Stimulated activated CD8-positive, alpha-beta memory T cell treated with anti-CD3 and anti-CD28 coated beads, Interleukin-4, amount 100 ng/mL, for 1 hour (primary cell): Measurements from ENCODE around the gene CCSER1.

Experiments
- DNase-seq, 2 donors: peaks; one replicate each; pipeline ENCODE4 v3.0.0-alpha.2; 2020; ENCODE audit warnings: low read depth in 2 of 2, low spot score in 1 of 2

CCSER1 gene

GRCh38 chr4:90127223-90127705, at the start of gene CCSER1:
Gene CCSER1, plus strand, starts transcription at chr4:90127394.
- no peak for DNase-seq

- DNase-seq = no peak
These were observed 48.8 kb upstream of the CCSER1 start for GRCh38 chr4:90078440-90078839.

- DNase-seq = no peak
These were observed 47.1 kb upstream of the CCSER1 start for GRCh38 chr4:90080116-90080515.

GRCh38 chr4:90081432-90082144, 45.6 kb upstream of the CCSER1 start:
- no peak for DNase-seq

- DNase-seq = no peak
These were observed 44.7 kb upstream of the CCSER1 start for GRCh38 chr4:90082449-90082848.

GRCh38 chr4:90084277-90084966, 42.8 kb upstream of the CCSER1 start:
- no peak for DNase-seq

- no peak for DNase-seq
These were observed 42.3 kb upstream of the CCSER1 start for GRCh38 chr4:90084967-90085295.

GRCh38 chr4:90093526-90093925, 33.7 kb upstream of the CCSER1 start:
- no peak for DNase-seq

GRCh38 chr4:90095000-90095399, 32.2 kb upstream of the CCSER1 start:
- no peak for DNase-seq

GRCh38 chr4:90099812-90100211, 27.4 kb upstream of the CCSER1 start:
- DNase-seq = no peak

- no peak for DNase-seq
These were observed 23.2 kb upstream of the CCSER1 start for GRCh38 chr4:90103991-90104390.

GRCh38 chr4:90105274-90105673, 21.9 kb upstream of the CCSER1 start:
- no peak for DNase-seq

GRCh38 chr4:90112715-90113114, 14.5 kb upstream of the CCSER1 start:
- no peak for DNase-seq

- DNase-seq = no peak
These were observed 13.2 kb upstream of the CCSER1 start for GRCh38 chr4:90113881-90114457.

- no peak for DNase-seq
These were observed 8.5 kb upstream of the CCSER1 start for GRCh38 chr4:90118527-90119195.

- no peak for DNase-seq
These were observed 7.2 kb upstream of the CCSER1 start for GRCh38 chr4:90120037-90120436.

- DNase-seq = no peak
These were observed 6.4 kb upstream of the CCSER1 start for GRCh38 chr4:90120815-90121214.

- DNase-seq = no peak
These were observed 5.4 kb upstream of the CCSER1 start for GRCh38 chr4:90121676-90122354.

- no peak for DNase-seq
These were observed 4.8 kb upstream of the CCSER1 start for GRCh38 chr4:90122355-90122748.

GRCh38 chr4:90124276-90124675, 2.9 kb upstream of the CCSER1 start:
- no peak for DNase-seq

GRCh38 chr4:90126805-90127204, 389 bp upstream of the CCSER1 start:
- DNase-seq = no peak
